Bone marrow (tissue), 2 donors: Measurements from ENCODE around the gene HOXC6.
"Not testable (repeated sequence)": the region's sequence is repeated elsewhere in the genome, so short reads cannot be mapped to it uniquely, and the experiment has no call there.

Source experiments
- DNase-seq, 2 donors: peaks; one replicate each; lab custom pipeline; 2025; lab: John Stamatoyannopoulos, UW

HOXC6 gene

GRCh38 chr12:54058128-54058768 is 30.0 kb downstream of the HOXC6 start:
- no peak for DNase-seq

- DNase-seq: no peak
Measured at GRCh38 chr12:54059668-54060067, 31.4 kb downstream of the HOXC6 start.

DNA sequence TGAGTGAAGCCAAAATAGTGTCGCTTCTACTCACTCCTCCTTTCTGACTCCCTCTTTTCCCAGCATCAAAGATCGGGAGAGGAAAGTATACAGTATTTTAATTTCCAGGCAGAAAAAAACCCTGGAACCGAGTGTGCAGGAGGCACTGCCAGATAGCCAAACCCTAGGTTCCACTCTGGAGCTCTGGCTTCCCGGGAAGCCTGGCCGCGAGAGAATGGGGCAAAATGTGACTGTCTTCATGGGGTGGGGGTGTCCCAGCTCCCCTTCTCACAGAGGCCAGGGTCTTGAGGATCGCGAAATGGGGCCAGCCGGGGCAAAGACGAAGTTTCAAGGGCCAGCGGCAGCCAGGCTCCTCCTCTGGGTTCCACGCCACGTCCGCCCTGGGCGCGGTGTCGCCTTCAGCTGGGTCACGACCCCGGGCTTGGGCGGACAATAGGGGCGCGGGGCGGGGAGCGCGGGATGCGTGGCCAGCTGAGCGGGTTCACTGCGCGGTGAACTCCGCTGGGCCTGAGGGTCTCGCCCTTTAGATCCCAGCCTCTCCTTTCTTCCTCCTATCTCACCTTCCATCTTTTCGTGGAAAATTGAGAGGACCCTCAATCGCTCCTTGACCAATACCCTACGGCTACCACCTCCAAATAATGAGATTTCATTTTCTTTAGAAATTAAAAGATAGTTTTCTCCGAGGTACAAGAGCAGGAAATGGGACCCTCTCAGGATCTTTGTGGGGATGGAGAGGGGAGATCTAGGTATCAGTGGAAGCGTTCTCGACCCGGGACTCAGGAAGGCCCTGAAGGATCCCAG is 32.1 kb downstream of the HOXC6 start:
- no peak for DNase-seq

DNA sequence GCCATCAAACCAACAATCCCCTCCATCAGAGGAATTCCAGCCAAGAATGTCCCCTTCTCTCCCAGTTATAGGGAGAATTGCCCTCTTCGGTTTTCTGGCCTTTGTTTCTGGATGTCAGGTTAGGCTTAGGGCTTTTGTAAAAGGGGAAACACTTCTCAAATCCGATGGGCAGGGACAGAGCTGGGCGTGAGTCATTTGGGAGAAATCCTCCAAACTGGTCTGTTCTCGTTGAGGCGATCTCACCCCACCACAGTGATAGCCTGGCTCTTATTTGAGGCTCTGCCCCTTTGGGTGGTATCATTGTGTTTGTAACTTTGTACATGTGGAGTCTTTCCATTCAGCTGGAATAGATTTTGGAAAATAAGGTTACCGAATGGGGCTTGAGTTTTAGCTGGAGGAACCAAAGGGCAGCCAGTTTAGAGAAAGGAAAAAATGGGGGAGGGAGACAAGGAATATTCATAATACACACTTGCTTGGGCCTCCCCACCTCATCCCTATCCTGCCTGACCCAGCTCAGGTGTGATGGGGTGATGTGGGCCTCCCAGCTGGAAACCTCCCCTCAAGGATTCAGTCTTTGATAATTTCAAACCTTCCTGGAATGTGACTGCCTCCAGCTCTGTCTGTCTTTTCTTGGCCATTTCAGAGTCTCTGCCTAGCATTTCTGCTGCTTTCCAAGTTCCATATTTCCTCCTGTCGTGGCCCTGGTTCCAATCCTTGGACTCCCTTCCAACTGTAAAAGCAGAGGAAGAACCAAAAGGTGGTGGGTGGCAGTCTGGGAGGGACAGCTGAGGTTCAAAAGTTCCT is 32.9 kb downstream of the HOXC6 start:
- no peak for DNase-seq

- DNase-seq: no peak
Measured at GRCh38 chr12:54065677-54066076, 37.4 kb downstream of the HOXC6 start.

DNA sequence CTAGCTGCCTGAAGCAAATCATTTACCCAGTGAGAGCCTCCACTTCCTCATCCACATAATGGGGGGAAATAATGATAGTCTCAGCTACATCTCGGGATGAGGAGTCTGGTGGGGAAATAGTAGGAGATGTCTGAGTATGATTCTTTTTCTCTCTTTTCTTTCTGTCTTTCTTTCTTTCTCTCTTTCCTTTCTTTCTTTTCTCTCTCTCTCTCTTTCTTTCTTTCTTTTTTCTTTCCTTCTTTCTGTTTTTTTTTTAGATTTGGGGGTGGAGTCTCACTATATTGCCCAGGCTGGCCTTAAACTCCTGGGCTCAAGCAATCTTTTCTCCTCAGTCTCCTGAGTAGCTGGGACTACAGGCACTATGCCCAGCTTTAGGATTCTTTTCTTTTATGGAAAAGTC is 38.2 kb downstream of the HOXC6 start:
- DNase-seq: no peak

GRCh38 chr12:54068418-54069070 is 40.3 kb downstream of the HOXC6 start:
- no peak for DNase-seq

GRCh38 chr12:54071942-54072341 is 43.7 kb downstream of the HOXC6 start:
- no peak for DNase-seq

DNA sequence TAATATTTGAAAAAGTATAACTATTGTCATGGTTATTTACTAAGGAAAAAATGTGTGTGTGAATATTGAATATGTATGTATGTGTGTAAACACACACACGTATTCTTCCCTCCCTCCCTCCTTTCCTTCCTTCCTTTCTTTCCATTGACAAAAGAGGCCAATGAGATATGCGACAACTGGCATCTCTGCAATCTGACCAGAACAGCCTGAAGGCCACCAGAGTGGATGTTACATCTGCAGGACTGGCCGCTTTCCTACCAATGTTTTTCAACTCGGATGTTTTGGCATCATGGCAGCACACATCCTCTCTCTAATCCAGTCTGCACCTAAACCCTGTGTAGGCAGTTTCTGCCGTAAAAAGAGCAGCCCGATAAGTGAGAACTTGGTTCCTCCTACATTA is 46.1 kb downstream of the HOXC6 start:
- DNase-seq: no peak

GRCh38 chr12:54075409-54075808 is 47.2 kb downstream of the HOXC6 start:
- no peak for DNase-seq

DNA sequence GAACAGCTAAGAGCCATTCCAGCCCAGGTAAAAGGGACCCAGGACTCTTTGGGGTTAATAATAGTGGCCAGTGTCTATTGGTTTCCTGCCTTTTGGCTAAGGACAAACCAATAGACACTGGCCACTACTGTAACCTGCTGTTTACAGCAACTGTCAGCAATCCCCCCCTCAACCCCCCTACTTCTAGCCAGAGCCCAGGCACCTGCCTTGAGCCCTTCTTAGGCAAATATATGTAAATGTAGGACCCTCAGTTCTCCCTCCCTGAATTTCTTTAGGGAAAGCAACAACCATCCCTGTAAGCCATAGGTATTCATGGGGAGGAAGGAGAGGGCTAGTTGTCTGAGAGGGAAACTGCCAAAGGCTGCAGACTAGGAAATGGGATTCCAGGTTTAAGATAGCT is 47.7 kb downstream of the HOXC6 start:
- no peak for DNase-seq

GRCh38 chr12:54077843-54078242 is 49.6 kb downstream of the HOXC6 start:
- not testable (repeated sequence) for DNase-seq

DNA sequence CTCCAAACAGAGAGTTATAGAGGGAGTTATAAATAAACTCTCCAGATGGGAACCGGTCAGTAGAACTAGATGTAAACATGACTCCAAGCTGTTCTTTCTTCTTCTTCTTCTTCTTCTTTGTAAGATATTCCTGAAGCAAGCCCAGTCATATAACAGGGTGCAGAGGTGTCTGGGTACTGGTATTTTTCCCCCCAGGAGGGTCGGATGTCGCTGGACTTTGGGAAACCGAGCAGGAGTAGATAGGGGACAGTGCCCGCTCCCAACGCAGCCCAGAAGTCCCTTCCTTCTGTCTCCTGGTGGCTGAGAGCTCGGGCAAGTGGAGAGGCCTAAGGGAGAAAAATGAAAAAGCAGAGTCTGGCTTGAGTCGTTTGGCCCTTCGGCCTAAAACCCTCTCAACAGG is 50.9 kb downstream of the HOXC6 start:
- DNase-seq: not testable (repeated sequence)
